Chondrocyte (in vitro differentiated cells): ENCODE measurements around the gene KLK3. TPM values are rescaled to one million over a fixed set of nuclear protein-coding genes. Genes with fewer than 3 reads are reported as not detected.

ENCODE experiments used
- DNase-seq: peaks from one replicate; pipeline ENCODE4 v3.0.0; 2021; ENCODE audit warnings: mixed read lengths, low spot score
- H3K27ac Mint-ChIP-seq: one replicate; pipeline ENCODE4 v1.8.0; 2021; ENCODE audit warnings: mild to moderate bottlenecking, moderate library complexity, mixed read lengths; ENCODE audit not compliant: unreplicated experiment
- H3K27me3 Mint-ChIP-seq: 2 replicates; pipeline ENCODE4 v1.8.0; 2021; ENCODE audit warnings: low read depth, mixed read lengths
- H3K36me3 Mint-ChIP-seq: 2 replicates; pipeline ENCODE4 v1.8.0; 2021; ENCODE audit warnings: low read depth, mixed read lengths
- H3K4me1 Mint-ChIP-seq: 2 replicates; pipeline ENCODE4 v1.8.0; 2021; ENCODE audit warnings: low read depth, mild to moderate bottlenecking, mixed read lengths
- H3K4me3 Mint-ChIP-seq: one replicate; pipeline ENCODE4 v1.8.0; 2021; ENCODE audit warnings: mild to moderate bottlenecking, moderate library complexity, mixed read lengths; ENCODE audit not compliant: unreplicated experiment
- H3K9me3 Mint-ChIP-seq: 2 replicates; pipeline ENCODE4 v1.8.0; 2021; ENCODE audit warnings: low read depth, mixed read lengths
- total RNA-seq: library from RNA; stranded (reverse); gene quantifications from 3 replicates; pipeline ENCODE4 v1.2.1, GENCODE V29; 2021
- TF ChIP-seq, protein P1 (sequence below): fragments of 200-600 bp; sonication (generic); IDR thresholded peaks from 2 replicates; pipeline ENCODE4 v1.5.0; 2021; ENCODE audit warnings: antibody characterized with exemption, mild to moderate bottlenecking, moderate library complexity

The KLK3 gene
- total RNA-seq, 1 donor from 2014 or later = not detected

DNA sequence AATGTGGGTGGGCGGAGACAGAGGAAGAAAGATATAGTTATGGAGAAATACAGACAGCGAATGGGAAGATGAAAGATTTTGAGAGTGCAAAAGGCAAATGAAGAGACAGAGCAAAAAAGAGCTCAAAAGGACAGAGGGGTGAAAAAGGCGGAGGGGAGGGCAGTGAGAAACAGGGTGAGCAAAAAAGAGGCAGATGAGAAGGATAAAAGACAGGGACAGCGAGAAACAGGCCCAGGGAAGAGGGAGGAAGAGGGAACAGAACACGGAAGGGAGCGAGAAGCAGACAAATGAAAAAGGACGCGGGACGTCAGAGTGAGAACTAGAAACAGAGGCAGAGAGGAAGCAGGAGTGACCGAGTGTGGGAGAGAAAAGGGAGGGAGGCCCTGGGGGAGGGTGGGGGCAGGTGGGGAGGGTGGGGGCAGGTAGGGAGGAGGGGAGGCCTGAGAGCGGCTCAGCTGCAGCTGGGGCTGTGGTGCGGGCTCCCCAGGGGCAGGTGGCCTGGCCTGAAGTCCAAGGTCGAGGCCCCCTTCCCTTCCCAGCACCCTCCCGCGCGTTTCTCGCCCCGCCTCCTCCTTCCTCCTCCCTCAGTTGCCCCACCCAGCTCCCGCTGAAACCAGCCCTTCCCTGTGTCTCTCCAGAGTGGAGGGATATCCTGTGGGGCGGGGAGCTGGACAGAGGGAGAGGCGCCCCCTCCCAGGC lies 34.0 kb upstream of the KLK3 start:
- Mint-ChIP-seq H3K9me3 (no peaks in the 10 kb centered on the region), H3K4me3 (no peak overlapping the region)

DNA sequence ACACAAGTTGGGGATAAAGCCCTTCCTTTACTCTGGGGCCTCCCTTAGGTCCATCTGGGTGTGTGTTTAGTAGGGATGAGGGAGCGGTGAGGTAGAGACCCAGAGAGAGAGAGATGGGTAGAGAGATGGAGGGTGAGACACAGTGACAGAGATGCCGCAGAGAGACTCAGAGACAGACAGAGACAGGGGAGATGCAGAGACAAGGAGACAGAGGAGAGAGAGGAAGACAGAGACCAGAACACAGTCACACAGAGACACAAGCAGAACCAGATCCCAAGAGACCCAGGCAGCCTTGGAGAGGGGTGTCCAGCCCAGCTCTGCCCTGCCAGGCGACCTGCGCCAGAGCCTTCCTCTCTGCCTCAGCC lies 33.5 kb upstream of the KLK3 start:
- peaks cover 13% of the 10 kb centered on the region for H3K4me1 Mint-ChIP-seq
- no peak overlapping the region for H3K4me3 Mint-ChIP-seq
- H3K27ac Mint-ChIP-seq = no peak overlapping the region
- no peaks in the 10 kb centered on the region for H3K9me3 Mint-ChIP-seq
- no peak for DNase-seq
- H3K36me3 Mint-ChIP-seq = peaks cover under 1% of the 10 kb centered on the region
- H3K27me3 Mint-ChIP-seq = peaks cover 68% of the 10 kb centered on the region
- TF ChIP-seq, protein P1, sequence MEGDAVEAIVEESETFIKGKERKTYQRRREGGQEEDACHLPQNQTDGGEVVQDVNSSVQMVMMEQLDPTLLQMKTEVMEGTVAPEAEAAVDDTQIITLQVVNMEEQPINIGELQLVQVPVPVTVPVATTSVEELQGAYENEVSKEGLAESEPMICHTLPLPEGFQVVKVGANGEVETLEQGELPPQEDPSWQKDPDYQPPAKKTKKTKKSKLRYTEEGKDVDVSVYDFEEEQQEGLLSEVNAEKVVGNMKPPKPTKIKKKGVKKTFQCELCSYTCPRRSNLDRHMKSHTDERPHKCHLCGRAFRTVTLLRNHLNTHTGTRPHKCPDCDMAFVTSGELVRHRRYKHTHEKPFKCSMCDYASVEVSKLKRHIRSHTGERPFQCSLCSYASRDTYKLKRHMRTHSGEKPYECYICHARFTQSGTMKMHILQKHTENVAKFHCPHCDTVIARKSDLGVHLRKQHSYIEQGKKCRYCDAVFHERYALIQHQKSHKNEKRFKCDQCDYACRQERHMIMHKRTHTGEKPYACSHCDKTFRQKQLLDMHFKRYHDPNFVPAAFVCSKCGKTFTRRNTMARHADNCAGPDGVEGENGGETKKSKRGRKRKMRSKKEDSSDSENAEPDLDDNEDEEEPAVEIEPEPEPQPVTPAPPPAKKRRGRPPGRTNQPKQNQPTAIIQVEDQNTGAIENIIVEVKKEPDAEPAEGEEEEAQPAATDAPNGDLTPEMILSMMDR = no peak

More for the DNA sequence above, 34.0 kb upstream of the KLK3 start:
- peaks cover 66% of the 10 kb centered on the region for H3K27me3 Mint-ChIP-seq
- TF ChIP-seq, protein P1 = no peak
- no peak for DNase-seq
- H3K36me3 Mint-ChIP-seq = peaks cover 1% of the 10 kb centered on the region
- no peak overlapping the region for H3K27ac Mint-ChIP-seq
- H3K4me1 Mint-ChIP-seq = peaks cover 13% of the 10 kb centered on the region

DNA sequence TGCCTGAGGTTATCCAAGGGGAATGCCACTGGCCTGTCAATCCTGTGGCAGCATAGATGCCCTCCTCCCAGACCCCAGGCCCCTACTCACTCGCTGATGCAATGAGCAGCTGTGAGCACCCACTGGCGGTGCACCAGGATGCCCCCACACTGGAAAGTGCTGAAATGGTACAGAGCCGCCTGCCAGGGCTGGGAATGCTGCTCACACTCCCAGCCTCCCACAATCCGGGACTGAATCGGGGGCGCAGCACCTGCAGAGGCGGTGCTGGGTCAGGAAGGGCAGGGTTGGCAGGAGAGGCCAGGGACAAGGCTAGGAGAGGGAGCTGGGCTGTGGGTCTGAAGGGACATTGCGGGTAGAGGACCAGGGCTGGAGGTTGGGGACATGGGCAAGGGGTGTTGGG lies 33.1 kb upstream of the KLK3 start:
- Mint-ChIP-seq H3K27me3 (peaks cover 67% of the 10 kb centered on the region), H3K27ac (no peak overlapping the region), H3K9me3 (no peaks in the 10 kb centered on the region), H3K4me1 (peaks cover 13% of the 10 kb centered on the region), H3K36me3 (no peaks in the 10 kb centered on the region), H3K4me3 (no peak overlapping the region)
- peak; percentile 58 for DNase-seq
- TF ChIP-seq, protein P1 = no peak

DNA sequence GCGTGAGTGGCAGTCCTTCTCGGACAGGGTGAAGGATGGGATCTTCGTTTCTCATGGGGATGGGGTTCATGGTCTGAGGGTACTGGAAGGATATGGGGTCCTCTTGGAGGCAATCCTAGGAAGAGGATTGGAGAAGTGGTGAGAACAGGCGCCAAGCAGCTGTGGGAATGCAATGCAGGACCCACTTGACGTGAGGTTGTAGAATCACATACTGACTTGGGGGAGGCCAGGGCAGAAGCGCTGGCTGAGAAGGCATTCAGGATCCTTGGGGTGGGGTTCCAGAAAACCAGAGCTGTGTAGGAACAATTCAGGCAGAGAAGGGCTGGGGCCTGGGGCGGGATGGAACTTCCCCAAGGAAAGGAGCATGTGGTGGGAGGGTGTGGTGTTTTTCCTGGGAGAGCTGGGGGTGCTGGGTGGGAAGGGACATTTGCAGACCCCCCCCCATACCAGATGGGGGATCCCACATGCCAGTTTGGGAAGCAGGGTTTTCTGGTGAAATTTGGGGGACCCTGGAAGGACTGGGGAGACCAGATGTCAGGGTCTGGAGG lies 32.0 kb upstream of the KLK3 start:
- Mint-ChIP-seq H3K4me1 (peaks cover 13% of the 10 kb centered on the region), H3K36me3 (no peaks in the 10 kb centered on the region), H3K9me3 (no peaks in the 10 kb centered on the region), H3K27ac (no peak overlapping the region), H3K27me3 (peaks cover 63% of the 10 kb centered on the region), H3K4me3 (no peak overlapping the region)
- TF ChIP-seq, protein P1 = no peak
- DNase-seq = peak; percentile 26

DNA sequence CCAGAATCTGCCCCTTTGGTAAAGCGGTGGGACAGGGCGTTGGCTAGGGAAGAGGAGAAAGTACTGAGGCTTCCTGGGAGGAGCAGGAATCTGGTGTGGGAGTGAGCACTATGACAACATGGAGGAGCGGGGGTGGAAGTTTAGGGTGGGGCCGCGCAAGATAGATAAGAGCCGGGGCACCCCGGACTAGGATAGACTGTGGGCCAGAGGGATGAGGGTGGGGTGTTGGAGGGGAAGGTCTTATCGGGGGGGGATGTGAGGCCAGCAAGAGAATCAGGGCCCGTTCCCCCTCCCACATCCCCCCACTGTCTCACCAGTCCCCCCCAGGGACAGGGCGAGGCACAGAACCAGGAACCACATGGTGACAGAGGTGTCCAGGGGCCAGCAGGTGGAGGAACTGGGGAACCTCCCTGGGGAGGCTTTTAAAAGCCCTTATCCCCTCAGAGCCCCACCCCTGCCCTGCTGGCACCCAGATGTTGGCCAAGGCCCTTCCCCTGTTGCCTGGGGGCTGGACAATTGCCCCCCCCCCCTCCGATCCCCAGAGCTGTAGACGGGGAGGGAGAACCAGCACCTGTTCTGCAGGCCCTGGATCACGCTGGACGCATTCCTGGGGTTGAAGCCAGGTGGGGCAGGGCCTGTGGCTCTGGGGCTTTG lies 31.2 kb upstream of the KLK3 start, which contains the start of gene KLK1:
KLK1 (minus strand) TSS at position 399 of the 654 bp plus-strand sequence; CDS start at position 360, 39 bp downstream.
- Mint-ChIP-seq H3K4me1 (peaks cover 11% of the 10 kb centered on the region), H3K27ac (no peak within 1 kb of the TSS), H3K9me3 (no peaks in the 10 kb centered on the region), H3K36me3 (no peaks in the 10 kb centered on the region), H3K4me3 (no peak within 1 kb of the TSS), H3K27me3 (peaks cover 61% of the 10 kb centered on the region)
- DNase-seq = peak; percentile 56
- TF ChIP-seq, protein P1 = no peak
